ENCODE measurements around the gene KSR1.
"Not testable (repeated sequence)": the region's sequence is repeated elsewhere in the genome, so short reads cannot be mapped to it uniquely, and the experiment has no call there.

The KSR1 gene

DNA sequence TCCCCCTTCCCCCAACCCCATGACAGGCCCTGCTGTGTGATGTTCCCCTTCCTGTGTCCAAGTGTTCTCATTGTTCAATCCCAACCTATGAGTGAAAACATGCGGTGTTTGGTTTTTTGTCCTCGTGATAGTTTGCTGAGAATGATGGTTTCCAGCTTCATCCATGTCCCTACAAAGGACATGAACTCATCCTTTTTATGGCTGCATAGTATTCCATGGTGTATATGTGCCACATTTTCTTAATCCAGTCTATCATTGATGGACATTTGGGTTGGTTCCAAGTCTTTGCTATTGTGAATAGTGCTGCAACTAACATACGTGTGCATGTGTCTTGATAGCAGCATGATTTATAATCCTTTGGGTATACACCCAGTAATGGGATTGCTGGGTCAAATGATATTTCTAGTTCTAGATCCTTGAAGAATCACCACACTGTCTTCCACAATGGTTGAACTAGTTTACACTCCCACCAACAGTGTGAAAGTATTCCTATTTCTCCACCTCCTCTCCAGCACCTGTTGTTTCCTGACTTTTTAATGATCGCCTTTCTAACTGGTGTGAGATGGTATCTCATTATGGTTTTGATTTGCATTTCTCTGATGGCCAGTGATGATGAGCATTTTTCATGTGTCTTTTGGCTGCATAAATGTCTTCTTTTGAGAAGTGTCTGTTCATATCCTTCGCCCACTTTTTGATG is 28.9 kb upstream of the KSR1 start:
- DNase-seq: not testable (repeated sequence)

DNA sequence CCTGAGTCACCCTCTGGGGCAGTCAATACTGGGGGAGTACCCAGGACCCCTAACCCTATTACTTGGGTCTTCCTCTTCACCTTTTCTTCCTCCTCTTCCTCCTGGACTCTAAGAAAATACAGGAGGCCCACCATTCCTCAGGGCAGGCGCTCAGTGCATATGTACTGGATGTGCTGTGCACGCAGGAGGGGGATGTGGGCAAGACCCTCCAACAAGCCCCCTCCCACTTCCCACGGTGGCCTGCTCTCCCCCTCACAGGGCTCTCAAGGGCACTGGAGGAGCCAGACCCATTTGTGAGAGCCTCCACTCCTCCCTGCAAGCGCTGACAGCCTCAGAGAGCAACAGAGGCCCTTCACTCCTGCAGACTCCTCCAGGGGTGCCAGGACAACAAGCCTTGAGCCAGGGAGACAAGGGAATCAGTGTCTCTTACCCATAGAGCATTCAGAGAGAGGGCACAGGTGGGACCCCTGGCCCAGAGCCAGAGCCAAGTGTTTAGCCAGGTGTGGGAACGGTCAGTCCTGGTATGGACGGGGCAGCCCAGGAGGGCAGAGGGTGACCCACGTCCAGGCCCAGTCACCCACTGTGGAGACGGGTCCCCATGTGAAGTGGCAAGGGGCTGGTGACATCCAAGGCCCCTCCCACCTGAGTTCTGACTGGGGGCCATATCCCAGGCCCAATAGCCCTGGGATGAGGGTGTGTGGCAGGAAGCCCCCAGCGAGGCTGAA is 27.3 kb upstream of the KSR1 start:
- no peak for DNase-seq

DNA sequence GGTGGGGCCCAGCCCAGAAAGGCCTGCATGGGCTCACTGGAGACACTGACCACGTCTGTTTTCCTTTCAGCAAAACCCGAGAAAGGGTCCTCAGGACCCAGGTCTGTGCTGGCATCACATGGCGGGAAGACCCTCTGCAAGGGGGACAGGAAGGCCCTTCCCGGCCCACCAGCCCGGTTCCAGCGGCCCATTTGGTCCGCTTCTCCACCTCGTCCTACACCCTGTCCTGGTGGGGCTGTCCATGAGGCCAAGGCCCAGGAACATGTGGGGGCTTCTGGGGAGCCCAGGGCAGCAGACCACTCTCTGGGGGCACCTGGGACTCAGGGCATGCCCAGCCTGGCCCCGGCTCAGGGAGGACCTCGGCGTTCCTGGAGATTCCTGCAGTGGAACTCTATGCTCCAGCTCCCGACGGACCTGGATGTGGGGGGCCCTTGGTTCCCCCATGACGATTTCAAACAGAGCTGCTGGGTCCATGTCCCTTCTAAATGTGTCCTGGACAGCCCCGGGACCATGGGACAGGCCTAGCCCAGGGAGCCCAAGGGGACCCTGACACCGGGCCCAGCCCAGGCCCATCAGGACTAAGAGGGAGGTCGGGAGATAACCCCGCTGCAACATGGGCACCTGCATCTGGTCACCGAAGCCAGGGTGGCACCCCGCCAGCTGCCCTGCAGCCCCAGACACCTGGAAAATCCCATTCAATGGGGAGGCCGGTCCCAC is 26.4 kb upstream of the KSR1 start:
- DNase-seq: no peak

DNA sequence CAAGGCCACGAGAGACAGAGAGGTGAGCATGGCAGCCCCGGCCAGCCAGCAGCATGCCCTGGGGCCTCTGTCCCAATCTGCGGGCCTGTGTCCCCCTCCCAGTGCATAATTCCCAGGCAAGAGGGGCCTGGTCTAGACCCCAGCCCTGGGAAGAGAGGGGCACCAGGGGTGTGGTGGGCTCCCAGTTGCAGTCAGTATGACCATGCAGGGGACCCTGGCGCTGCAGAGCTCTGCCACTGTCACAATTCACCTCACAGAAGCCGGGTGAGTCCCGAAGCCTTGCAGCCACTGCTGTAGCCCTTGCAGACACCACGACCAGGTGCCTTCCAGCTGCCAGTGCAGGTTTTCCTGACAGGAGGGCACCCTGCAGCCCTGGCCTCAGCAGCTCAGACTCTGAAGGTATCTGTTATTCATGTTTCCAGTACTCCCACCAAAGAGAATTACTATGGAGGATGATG is 25.8 kb upstream of the KSR1 start:
- DNase-seq: no peak

DNA sequence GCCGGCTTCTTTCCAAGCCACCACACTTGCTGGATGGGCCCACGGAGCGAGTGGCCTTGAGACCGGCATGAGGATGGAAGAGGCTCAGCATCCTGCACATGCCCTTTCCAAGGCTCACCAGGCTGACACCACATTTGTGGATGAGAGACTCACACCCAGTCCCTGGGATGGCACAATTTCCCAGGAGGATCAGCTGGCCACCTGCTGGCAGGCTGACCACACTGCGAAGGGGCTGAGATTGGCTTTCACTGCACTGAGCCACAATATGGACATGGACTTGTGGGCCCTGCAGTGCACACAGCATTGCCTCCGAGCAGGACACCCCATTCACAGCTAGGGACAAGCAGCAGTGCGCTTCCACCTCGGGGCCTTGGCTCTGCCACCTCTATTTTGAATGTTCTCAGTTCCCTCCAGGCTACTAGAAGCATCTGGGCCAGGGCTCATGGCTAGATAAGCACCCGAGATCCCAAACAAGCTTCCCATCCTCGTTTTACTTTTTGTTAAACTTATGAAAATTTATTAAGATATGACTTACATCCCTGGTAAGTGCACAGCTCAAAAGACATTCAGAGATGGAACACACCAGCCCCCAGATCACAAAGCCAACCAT is 25.3 kb upstream of the KSR1 start:
- peak; percentile 65 for DNase-seq

DNA sequence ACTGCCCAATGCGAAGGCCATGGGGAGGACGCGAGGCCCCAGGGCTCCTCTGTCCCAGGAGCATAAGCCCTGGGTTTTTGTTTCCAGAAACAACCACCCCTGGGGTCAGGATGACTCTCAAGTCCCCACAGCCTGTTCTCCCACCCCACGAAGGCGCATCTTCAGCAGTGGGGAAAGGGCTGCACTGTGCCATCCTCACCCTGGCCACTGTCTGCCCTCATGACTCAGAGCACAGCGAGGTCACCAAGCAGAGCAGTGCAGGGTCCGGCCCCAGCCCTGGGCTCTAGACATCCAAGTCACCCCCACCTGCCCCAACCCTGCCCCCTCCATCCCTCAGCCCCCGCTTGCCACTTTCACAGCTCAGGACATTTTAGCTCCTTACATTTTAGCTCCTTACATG is 22.7 kb upstream of the KSR1 start:
- no peak for DNase-seq

DNA sequence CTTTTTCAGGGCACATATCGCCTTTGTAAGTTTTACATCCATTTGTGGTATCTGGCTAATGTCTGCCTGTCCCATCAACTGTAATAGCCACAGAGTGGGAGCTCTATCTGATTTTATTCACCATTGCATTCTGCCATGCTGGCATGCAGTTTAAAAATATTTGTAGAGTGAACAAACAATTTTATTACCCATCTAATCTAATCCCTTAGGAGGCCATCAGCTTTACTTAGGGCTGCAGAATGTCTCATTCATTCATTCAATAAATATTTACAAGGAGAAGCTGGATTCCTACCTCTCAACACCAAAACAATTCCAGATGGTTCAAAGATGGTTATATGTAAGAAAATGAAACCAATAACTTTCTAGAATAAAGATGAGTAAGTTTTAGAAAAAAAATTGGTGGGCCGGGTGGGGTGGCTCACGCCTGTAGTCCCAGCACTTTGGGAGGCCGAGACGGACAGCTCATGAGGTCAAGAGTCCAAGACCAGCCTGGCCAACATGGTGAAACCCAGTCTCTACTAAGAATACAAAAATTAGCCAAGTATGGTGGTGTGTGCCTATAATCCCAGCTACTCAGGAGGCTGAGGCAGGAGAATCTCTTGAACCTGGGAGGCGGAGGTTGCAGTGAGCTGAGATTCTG is 20.7 kb upstream of the KSR1 start:
- not testable (repeated sequence) for DNase-seq

DNA sequence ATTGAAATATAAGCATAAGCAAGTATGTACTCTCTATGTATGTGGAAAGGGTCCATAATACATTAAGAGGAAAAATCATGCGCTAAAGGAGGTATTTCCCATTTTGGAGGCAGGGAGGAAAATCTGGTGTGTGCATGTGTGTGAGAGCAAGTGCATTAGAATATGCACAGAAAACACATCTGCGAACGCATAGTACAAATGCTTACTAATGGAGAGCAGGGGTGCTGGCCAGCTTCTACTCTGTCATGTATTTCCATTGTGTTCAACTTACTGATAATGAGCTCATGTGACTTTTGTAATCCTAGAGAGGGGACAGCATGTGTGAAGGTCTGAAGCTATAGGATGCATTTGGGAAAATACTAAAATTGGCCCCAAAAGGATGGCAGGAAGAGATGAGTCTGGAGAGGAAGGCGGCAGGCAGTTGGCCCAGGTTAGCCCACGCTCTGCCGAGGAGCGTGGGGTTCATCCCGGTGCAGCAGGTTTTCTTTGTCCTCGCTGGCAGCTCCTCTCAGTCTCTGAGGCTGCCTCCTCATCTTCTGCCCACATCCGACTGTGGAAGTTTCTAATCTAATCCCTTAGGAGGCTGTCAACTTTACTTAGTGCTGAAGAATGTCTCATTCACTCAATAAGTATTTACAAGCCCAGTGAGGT is 17.8 kb upstream of the KSR1 start:
- DNase-seq: no peak

DNA sequence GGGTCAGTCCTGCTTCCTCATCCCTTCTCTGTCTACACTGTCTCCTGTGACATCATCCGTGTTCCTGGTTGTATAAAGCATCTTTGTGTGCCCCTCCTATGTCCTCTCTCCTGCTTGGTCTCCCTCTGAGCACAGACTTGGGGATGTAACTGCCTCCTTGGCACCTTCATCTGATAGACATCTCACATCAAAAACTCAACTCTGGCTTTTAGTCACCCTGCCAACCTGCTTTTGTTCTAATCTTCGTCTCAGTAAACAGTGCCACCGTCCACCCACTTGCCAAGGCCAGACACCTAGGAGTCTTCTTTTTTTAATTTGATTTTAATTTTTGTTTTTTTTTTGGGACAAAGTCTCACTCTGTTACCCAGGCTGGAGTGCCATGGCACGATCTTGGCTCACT is 16.9 kb upstream of the KSR1 start:
- DNase-seq: no peak

DNA sequence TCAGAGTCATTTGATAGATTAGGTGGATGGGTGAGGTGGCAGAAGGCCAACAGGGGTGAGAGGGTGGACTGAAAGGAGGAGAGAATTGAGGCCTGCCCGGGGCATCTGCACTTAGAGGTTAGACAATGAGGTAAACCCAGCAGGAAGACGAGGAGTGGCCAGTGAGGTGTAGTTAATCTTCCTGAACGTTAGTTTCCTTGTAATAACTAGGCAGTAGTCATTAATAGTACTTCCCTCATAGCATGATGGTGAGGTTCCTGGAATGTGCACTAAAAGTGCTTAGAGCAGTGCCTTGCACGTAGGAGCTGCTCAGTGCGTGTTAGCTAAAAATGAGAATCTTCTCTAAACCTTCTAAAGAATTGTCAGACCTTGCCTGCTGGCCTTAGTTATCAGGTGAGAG is 13.5 kb upstream of the KSR1 start:
- no peak for DNase-seq

DNA sequence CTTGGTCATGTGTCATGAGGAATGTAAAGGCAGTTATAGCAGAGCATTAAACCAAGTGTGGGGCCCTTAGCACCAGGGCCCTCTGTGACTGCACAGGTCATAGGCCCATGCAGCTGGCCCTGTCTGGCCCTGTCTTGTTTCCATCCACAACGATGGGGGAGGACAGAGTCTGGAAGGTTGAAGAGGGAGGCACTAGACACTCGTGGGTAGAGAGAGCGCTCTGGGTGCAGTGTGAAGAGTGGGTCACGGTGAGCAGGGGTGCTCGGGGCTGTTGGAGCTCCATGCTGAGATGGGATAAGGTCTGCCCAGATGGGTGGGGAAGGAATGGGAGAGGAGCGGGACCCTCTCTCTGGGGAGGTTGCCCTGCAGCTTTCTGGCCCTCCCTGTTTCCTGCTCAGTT is 12.8 kb upstream of the KSR1 start:
- no peak for DNase-seq

DNA sequence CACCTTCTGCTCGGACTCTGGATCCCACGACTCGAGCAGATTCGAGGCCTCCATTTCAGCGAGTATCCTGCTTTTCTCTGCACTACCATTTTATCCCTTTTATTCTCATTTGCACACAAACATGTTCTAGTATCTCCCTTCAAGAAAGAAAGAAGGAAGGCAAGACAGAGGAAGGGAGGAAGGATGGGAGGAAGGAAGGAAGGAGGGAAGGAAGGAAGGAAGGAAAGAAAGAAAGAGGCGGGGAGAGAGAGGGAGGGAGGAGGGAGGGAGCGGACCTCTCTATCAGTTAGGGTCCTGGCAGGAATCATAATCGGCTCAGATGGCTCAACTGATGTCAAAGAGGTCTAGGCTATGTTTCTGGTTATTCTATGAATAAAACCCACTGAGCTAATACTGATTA is 10.3 kb upstream of the KSR1 start:
- no peak for DNase-seq

DNA sequence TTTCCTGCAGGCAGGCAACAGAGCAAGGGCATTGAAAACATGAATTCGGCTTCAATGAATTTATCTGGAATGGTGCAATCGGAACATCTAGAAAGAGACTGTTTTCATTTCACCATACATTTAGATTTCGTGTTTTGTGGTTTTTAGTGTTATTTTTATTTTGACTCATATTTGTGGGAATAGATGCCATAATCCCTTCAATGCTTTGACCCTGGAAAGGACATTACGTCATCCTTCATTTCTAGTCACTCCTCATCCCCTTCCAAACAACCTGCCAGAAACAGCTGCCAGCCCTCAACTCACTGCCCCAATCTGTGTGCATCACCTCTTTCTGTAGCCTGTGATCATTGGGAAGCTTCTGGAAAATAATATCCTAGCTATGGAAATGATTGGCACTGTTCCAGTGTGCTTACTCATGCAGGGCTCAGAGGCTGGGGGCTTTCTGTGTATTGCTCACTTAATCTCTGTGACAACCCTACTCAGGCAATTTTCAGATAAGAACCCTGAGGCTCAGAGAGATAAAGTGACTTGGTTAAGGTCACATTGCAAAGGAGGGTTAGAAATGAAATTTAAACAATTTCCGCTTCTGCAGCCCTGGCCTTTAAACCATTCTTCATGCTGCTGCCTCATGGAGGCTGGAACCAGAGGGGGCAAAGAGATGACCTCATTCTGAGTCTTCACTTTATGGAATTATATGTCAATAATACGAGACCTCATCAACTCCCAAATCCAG is 9.5 kb upstream of the KSR1 start:
- no peak for DNase-seq

DNA sequence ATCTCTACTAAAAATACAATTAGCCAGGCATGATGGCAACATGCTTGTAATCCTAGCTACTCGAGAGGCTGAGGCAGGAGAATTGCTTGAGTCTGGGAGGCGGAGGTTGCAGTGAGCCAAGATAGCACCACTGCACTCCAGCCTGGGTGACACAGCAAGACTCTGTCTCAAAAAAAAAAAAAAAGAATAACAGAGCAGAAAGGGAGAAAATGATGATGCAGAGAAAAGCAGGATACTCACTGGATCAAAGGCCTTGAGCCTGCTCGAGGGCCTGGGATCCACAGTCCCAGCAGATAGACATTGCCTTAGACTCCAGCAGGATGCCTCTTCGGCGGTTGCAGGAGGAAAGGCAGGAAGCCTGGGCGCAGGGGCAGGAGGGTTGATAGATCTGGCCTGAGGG is 7.7 kb upstream of the KSR1 start:
- not testable (repeated sequence) for DNase-seq

DNA sequence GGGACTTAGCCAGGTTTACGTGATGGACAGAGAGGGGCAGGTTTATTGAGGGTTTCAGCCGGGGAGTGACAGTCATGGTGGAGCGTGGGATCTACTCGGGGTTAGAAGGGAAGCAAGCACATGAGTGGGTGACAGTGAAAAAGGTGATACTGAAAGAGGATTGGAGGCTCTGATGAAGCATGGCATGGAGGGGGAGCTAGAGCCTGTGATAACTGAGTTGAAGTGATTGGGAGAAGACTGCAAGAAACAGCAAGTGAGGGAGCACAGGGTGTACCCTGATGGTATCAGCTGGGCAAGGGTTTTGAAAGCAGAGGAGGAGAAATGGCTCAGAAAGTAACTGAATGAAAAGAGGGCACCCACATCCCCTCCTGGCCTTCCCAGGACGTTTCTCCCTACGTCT is 6.7 kb upstream of the KSR1 start:
- no peak for DNase-seq

DNA sequence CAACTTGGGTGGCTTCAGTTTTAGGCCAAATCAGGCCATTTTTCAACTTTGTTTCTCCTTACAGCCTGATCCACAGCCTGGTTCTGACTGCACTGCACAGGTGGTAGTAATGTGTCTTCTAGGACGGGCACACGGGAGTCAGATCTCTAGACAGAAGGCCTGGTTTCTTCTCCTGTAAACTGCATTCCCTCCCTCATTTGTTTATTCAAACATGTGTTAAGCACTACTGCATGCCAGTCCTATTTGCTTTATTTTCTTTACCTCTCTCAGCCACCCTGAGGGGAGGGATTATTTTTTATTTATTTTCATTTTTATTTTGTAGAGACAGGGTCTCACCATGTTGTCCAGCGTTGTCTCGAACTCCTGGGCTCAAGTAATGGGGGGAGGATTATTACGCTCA is 6.3 kb upstream of the KSR1 start:
- no peak for DNase-seq

DNA sequence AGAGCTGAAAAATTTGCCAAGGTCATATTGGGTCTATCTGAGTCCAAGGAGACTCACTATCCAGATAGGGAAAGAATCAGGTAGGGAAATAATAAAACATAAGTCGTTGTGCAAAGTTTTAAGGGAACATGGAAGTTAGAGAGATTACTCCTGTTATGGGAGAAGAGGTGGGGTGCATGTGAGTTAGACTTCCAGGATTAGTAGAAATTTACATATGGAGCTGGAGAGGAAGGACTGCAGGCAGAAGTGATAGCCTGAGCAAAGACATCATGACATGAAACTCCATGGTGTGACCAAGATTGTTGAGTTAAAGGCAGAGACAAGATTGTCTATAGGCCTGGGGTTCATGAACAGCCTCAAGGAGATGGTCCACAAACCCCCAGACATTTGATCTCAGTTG is 5.8 kb upstream of the KSR1 start:
- DNase-seq: no peak

DNA sequence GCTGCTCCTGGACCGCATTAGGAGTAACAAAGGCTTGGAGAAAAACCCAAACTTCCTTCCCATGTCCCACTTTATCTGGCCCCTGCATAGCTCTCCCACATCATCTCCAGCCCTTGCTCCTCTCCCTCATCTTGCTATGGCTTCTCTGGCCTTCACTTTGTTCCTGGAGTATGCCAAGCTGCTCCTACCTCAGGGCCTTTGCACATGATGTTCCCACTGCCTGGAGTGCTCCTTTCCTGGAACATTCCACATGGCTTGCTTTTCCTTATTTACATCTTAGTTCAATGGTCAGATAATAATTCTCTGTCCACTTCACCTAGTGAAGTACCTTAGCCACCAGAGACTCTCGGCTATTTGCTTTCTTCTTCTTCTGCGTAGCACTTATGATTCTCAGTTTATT is 4.3 kb upstream of the KSR1 start:
- no peak for DNase-seq

DNA sequence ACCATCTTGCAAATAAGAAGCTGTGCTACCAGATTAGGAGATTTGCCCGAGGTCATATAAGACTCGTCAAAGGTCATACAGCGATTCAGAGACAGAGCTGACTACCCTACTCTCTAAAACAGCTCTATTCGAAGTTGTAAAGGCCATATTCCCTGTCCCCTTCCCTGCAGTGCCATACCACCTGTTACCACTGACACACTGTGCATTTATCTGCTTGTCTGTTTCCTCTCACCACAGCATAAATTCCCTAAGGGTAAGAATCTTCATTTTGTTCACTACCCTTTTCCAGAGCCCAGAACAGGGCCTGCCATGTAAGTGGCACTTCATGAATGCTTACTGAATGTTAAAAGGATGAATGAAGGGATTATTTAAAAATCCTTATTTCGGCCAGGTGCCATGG is 3.4 kb upstream of the KSR1 start:
- DNase-seq: no peak

DNA sequence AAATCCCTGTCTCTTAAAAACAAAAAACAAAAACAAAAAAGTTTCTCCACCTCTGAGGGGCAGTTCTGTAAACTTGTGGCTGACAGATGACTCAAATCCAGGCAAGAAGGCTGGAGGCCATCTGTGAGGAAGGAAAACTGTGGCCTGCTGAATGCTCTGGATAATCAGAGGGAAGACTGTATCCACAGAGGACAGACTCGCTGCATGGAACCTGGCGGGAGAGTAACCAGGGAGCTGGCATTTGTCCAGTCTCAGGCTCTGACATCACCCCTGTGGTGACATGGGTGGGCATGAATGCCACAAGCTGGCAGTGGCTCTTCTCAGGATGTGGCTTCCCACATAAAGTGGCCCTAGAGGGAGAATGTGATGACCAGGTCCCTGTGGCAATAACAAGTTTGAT is 2.8 kb upstream of the KSR1 start:
- DNase-seq: no peak

DNA sequence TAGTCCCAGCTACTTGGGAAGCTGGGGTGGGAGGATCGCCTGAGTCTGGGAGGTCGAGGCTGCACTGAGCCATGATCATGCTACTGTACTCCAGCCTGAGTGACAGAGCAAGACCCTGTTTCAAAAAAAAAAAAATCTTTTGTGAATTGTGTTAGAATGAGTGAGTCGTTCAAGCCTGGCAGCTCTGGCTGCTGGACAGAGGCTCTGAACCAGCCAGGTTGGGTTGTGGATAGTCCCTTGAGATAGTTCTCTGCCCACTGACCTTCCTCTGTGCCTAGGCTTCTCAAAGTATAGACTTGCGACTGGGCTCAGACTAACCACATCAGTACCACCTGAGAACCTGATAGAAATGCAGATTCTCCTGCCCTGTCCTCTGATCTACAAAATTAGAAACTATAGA is 2.2 kb upstream of the KSR1 start:
- DNase-seq: no peak
